Nephron (organoid): Measurements from ENCODE around the gene BDNF.

ENCODE experiments used
- H3K27ac Mint-ChIP-seq, 3 experiments: 2 replicates each; pipeline ENCODE4 v1.8.0; 2020; ENCODE audit warnings: mixed read lengths in 3 of 3, mild to moderate bottlenecking in 2 of 3, moderate library complexity in 1 of 3
- H3K27me3 Mint-ChIP-seq: 2 replicates; pipeline ENCODE4 v1.8.0; 2021; ENCODE audit warnings: low read depth, mild to moderate bottlenecking, moderate library complexity, mixed read lengths
- H3K36me3 Mint-ChIP-seq: 2 replicates; pipeline ENCODE4 v1.8.0; 2020; ENCODE audit warnings: low read depth, mixed read lengths
- H3K4me1 Mint-ChIP-seq: 2 replicates; pipeline ENCODE4 v1.8.0; 2020; ENCODE audit warnings: mixed read lengths
- H3K4me3 Mint-ChIP-seq, 3 experiments: 2 replicates each; pipeline ENCODE4 v1.8.0; 2020; ENCODE audit warnings: mild to moderate bottlenecking in 3 of 3, mixed read lengths in 3 of 3, moderate library complexity in 2 of 3
- H3K9me3 Mint-ChIP-seq: 2 replicates; pipeline ENCODE4 v1.8.0; 2020; ENCODE audit warnings: mixed read lengths
- TF ChIP-seq, protein P1 (sequence below), 3 experiments: fragments of 200-600 bp; sonication (generic); IDR thresholded peaks; one replicate each; pipeline ENCODE4 v1.5.0; 2021; ENCODE audit warnings: antibody characterized with exemption in 3 of 3; ENCODE audit not compliant: unreplicated experiment in 3 of 3

BDNF gene

DNA sequence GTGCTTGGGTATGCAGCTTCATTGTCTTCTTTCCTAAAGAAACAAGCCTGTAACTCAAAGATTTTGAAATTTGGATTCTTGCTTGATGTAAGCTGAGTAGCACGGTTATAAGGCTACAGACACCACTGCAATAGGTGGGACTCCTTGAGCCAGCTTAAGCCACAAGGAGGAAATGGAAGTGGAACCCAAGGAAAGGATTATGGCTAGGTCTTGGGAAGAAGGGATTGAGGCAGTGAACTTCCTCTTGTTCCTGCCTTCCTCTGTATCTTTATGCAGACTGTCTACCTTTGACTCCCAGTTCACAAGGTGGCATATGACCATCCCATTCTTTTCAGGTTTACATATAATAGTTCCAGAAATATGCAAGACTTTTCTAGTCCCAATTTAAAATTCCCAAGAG lies 72.3 kb downstream of the BDNF start:
- H3K27ac Mint-ChIP-seq, result no peak overlapping the region
- H3K9me3 Mint-ChIP-seq, result no peaks in the 10 kb centered on the region
- H3K27me3 Mint-ChIP-seq, result peaks cover 12% of the 10 kb centered on the region
- TF ChIP-seq, protein P1, sequence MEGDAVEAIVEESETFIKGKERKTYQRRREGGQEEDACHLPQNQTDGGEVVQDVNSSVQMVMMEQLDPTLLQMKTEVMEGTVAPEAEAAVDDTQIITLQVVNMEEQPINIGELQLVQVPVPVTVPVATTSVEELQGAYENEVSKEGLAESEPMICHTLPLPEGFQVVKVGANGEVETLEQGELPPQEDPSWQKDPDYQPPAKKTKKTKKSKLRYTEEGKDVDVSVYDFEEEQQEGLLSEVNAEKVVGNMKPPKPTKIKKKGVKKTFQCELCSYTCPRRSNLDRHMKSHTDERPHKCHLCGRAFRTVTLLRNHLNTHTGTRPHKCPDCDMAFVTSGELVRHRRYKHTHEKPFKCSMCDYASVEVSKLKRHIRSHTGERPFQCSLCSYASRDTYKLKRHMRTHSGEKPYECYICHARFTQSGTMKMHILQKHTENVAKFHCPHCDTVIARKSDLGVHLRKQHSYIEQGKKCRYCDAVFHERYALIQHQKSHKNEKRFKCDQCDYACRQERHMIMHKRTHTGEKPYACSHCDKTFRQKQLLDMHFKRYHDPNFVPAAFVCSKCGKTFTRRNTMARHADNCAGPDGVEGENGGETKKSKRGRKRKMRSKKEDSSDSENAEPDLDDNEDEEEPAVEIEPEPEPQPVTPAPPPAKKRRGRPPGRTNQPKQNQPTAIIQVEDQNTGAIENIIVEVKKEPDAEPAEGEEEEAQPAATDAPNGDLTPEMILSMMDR (IDR thresholded peaks at IDR 0.05; ENCODE audit: unreplicated experiment in 3 of 3), result no peak
- peaks cover 4% of the 10 kb centered on the region for H3K4me1 Mint-ChIP-seq
- H3K36me3 Mint-ChIP-seq, result no peaks in the 10 kb centered on the region
- H3K4me3 Mint-ChIP-seq, result no peak overlapping the region

DNA sequence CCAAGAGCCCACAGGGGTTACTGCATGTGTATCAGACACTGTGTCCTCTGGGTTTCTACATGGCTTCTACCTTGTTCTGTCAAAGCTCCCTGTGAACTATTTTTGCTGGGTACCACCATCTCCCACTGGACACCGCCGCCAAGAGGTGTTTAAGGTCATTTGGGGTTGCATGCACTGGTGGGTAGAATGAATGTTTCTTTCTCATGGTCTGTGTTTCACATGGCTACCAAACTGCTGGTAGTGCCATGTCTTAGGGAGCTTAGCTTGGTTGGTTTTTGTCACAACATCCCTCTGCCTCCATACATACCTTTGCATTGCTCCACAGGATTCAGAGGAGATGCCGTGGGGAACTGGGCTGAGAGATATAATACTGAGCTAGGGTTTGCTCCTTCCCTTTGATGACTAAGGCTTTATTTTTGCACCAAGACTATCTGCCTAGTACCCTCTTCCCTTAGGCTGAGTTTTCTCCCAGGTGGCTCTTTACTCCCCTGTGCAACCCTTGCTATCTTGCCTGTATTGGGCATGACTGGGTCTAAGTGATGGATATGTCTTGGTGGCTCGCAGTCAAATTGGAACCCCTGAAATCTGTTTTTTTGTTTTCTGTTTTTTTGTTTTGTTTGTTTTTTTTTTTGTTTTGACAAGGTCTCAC lies 73.2 kb downstream of the BDNF start:
- TF ChIP-seq, protein P1 (IDR thresholded peaks at IDR 0.05; ENCODE audit: unreplicated experiment in 3 of 3), result no peak
- H3K27me3 Mint-ChIP-seq, result peaks cover 9% of the 10 kb centered on the region
- no peak overlapping the region for H3K27ac Mint-ChIP-seq
- H3K4me1 Mint-ChIP-seq, result peaks cover 9% of the 10 kb centered on the region
- no peaks in the 10 kb centered on the region for H3K36me3 Mint-ChIP-seq
- no peaks in the 10 kb centered on the region for H3K9me3 Mint-ChIP-seq
- H3K4me3 Mint-ChIP-seq, result no peak overlapping the region

DNA sequence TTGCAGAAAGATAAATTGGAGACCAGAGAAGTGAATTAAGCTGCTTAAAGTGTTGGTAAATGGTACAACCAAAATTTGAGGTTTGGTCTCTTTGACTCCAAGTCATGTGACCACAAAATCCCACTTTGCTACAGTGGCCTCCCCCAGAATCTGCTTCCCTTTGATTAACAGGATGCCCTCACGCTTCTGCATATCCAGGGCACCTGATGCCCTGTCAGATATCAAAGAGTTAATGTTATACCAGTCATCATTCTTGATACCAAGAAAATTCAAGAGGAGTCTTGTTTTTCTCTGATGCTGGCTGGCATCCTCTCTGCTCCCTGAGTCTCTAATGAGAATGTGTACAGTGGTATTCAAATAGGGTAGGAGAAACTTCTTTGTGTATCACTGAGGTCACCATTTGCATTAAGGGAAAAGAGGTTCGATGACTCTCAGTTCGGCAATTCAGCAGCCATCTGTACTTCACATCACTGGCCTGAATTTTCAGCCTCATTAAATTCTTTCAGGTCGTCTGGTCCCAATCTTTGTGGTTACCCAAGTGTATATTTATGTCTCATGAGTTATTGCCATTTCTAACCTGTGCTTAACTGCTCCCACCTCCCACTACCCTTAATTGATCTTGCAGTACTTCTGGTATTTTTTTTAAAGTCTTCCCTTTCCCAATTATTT lies 73.9 kb downstream of the BDNF start:
- H3K27me3 Mint-ChIP-seq, result peaks cover 8% of the 10 kb centered on the region
- H3K36me3 Mint-ChIP-seq, result no peaks in the 10 kb centered on the region
- H3K4me3 Mint-ChIP-seq, result no peak overlapping the region
- TF ChIP-seq, protein P1 (IDR thresholded peaks at IDR 0.05; ENCODE audit: unreplicated experiment in 3 of 3), result no peak
- no peaks in the 10 kb centered on the region for H3K9me3 Mint-ChIP-seq
- H3K27ac Mint-ChIP-seq, result no peak overlapping the region
- H3K4me1 Mint-ChIP-seq, result peaks cover 14% of the 10 kb centered on the region

DNA sequence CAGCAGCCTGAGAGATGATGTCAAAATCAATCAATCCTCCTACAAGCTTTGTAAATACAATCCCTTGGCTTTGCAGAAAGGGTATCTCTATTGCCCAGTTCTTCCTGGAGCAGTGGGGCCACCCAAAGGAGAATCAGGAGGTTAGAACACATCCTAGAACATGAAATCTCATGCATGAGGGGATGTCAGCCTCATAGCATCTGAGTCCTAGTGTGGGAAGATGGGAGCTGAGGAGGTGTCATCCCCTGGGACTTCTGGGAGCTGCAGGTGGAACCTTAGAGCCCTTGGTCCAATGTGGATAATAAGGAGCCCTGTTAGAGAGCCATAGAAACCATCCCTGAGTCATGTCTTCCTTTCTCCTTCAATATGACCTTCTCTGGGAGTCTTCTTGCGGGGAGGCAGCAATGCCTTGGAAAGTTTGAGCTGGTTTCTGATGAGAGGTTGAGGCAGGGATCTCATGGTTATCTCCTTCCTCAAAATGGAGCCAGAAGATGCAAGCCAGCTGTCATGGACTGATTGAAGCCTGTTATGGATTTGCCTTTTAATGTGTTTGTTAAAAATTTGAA lies 74.8 kb downstream of the BDNF start:
- Mint-ChIP-seq H3K36me3 (no peaks in the 10 kb centered on the region), H3K27ac (no peak overlapping the region), H3K4me1 (peaks cover 18% of the 10 kb centered on the region), H3K27me3 (peaks cover 8% of the 10 kb centered on the region), H3K9me3 (no peaks in the 10 kb centered on the region), H3K4me3 (no peak overlapping the region)
- TF ChIP-seq, protein P1 (IDR thresholded peaks at IDR 0.05; ENCODE audit: unreplicated experiment in 3 of 3), result no peak

DNA sequence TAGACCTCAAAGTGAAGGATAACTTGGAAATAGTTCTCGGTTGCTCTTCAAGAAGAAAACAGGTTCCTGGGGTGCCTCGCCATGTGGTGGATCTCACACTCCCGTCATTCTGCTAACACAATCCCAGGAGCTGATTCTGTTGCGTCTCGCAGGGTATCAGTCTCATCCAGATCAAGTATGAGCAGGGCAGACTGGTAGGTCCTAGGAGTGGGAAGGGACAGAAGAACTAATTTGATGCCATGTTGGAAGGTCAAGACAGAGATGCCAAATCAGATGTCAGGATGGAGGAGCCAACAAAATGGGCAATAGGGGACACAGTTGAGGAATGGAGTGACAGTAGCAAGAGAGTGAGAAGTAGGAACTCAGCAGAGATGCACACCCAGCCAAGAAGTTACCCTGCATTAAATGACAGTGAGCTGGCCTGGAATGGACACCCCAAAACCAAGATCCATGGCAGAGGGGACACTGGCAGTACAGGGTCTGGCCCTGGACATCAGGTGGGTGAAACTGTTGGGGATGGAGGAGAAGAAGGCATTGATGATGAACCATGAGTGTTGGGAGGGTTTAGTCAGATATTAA lies 76.2 kb downstream of the BDNF start:
- H3K4me1 Mint-ChIP-seq, result peaks cover 29% of the 10 kb centered on the region
- no peak overlapping the region for H3K4me3 Mint-ChIP-seq
- H3K36me3 Mint-ChIP-seq, result no peaks in the 10 kb centered on the region
- no peaks in the 10 kb centered on the region for H3K9me3 Mint-ChIP-seq
- peaks cover 8% of the 10 kb centered on the region for H3K27me3 Mint-ChIP-seq
- H3K27ac Mint-ChIP-seq, result no peak overlapping the region
- TF ChIP-seq, protein P1 (IDR thresholded peaks at IDR 0.05; ENCODE audit: unreplicated experiment in 3 of 3), result no peak
